PC-9 (cell line): ENCODE data around the gene LUZP2. TPM values are rescaled to one million over a fixed set of nuclear protein-coding genes. Genes with fewer than 3 reads are reported as not detected.

ENCODE experiments used
- BruUV-seq: library from RNA; stranded (reverse); fragments of 400-500 nt; replicated peaks from 2 replicates; lab custom pipeline; 2021; lab: Mats Ljungman, UMichigan
- CTCF ChIA-PET: fragments of 300-600 bp; sonication (Branson Sonifier 250); formaldehyde crosslinking; loops from one replicate; lab custom pipeline; 2022; ENCODE audit warnings: antibody characterized with exemption; lab: Charles Lee
- POLR2A ChIA-PET: fragments of 300-600 bp; sonication (Branson Sonifier 250); formaldehyde crosslinking; loops from one replicate; lab custom pipeline; 2022; ENCODE audit warnings: antibody characterized with exemption; ENCODE audit not compliant: unreplicated experiment; lab: Charles Lee
- DNase-seq, 2 experiments: peaks; one replicate each; pipeline versions ENCODE4 v3.0.0 to v3.0.0-alpha.2; 2015 to 2022; ENCODE audit warnings: mixed read lengths in 1 of 2
- H2AFZ ChIP-seq: fragments of 200-600 bp; sonication (generic); 2 replicates; pipeline ENCODE4 v1.8.1; 2017; ENCODE audit warnings: antibody characterized with exemption
- H3F3A ChIP-seq: fragments of 200-600 bp; sonication (generic); 2 replicates; pipeline ENCODE4 v1.8.1; 2017; ENCODE audit warnings: antibody characterized with exemption, mild to moderate bottlenecking, low read depth; ENCODE audit not compliant: insufficient read depth
- H3K27ac ChIP-seq: fragments of 200-600 bp; sonication (generic); 2 replicates; pipeline ENCODE4 v1.6.1; 2016; ENCODE audit warnings: mixed run types
- H3K27me3 ChIP-seq: fragments of 200-600 bp; sonication (generic); 2 replicates; pipeline ENCODE4 v1.6.1; 2016; ENCODE audit warnings: low read depth, mixed run types; ENCODE audit not compliant: insufficient read depth
- H3K36me3 ChIP-seq: fragments of 200-600 bp; sonication (generic); 2 replicates; pipeline ENCODE4 v1.6.1; 2016; ENCODE audit warnings: low read depth, mixed run types
- H3K4me1 ChIP-seq: fragments of 200-600 bp; sonication (generic); replicated peaks from 2 replicates; pipeline ENCODE4 v1.6.1; 2016; ENCODE audit warnings: mixed run types; ENCODE audit not compliant: insufficient read depth
- H3K4me2 ChIP-seq: fragments of 200-600 bp; sonication (generic); 2 replicates; pipeline ENCODE4 v1.6.1; 2017; ENCODE audit warnings: mixed run types
- H3K4me3 ChIP-seq: fragments of 200-600 bp; sonication (generic); 2 replicates; pipeline ENCODE4 v1.6.1; 2016; ENCODE audit warnings: mixed run types
- H3K79me2 ChIP-seq: fragments of 200-600 bp; sonication (generic); 2 replicates; pipeline ENCODE4 v1.6.1; 2017; ENCODE audit warnings: low read depth, mixed run types
- H3K9me2 ChIP-seq: fragments of 200-600 bp; sonication (generic); 2 replicates; pipeline ENCODE4 v1.8.1; 2017; ENCODE audit warnings: mild to moderate bottlenecking; ENCODE audit not compliant: insufficient read depth
- H3K9me3 ChIP-seq: fragments of 200-600 bp; sonication (generic); 2 replicates; pipeline ENCODE4 v1.8.1; 2016; ENCODE audit warnings: low read depth; ENCODE audit not compliant: insufficient read depth
- H4K20me1 ChIP-seq: fragments of 200-600 bp; sonication (generic); 2 replicates; pipeline ENCODE4 v1.8.1; 2017; ENCODE audit not compliant: insufficient read depth
- EZH2 ChIP-seq: fragments of 200-600 bp; sonication (generic); IDR thresholded peaks from 2 replicates; pipeline ENCODE4 v1.8.0; 2017; ENCODE audit warnings: antibody characterized with exemption, low read depth
- intact Hi-C: fragments of 100-400 bp; cut with micrococcal nuclease; formaldehyde crosslinking; loops from one replicate; pipeline ENCODE4 v1.10.0; 2022; ENCODE audit not compliant: unreplicated experiment
- total RNA-seq: library from RNA; stranded (reverse); gene quantifications from 2 replicates; pipeline ENCODE4 v1.2.3, GENCODE V29; 2021
- TF ChIP-seq, protein P1 (sequence below): fragments of 200-600 bp; sonication (generic); conservative IDR thresholded peaks from 2 replicates; pipeline ENCODE4 v1.6.1; 2017; ENCODE audit warnings: mixed run types, antibody characterized with exemption, mild to moderate bottlenecking, moderate library complexity

Gene LUZP2
- total RNA-seq, 1 experiment from 2014 or later, result 0.15 TPM

DNA sequence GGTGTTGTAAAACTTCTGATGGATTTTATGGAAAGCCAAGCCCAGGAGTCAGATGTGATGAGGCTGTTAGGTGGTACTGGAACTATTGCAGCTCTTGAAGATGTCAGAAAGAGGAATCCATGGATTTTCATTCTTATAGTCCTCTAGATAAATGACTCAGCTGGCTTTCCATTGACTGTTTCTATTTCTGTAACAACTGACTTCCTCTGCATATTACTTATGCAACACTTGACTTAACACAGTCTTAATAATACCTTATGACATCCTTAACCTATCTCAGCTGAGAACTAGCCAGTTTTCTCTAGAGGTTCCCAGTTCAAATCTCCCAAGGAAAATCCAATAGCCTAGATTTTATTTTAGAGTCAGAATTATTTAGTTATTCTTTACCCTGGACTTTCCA, 263.8 kb downstream of the LUZP2 start:
- Histone ChIP-seq H3K9me2 (no peaks in the 10 kb centered on the region), H3K27me3 (no peaks in the 10 kb centered on the region), H3K4me3 (no peak overlapping the region), H2AFZ (no peak overlapping the region), H3K79me2 (no peaks in the 10 kb centered on the region), H3K4me2 (no peak overlapping the region), H3K9me3 (no peaks in the 10 kb centered on the region), H3K36me3 (no peaks in the 10 kb centered on the region), H4K20me1 (no peaks in the 10 kb centered on the region), H3K27ac (no peak overlapping the region), H3K4me1 (peaks cover 4% of the 10 kb centered on the region; the same call in 1 of the 2 replicates), H3F3A (no peaks in the 10 kb centered on the region)
- intact Hi-C loops, result no loop called here
- ChIA-PET CTCF (no interaction called here), POLR2A (no interaction called here)
- no peak for DNase-seq
- BruUV-seq, result no TSS peak
- TF ChIP-seq, protein P1, sequence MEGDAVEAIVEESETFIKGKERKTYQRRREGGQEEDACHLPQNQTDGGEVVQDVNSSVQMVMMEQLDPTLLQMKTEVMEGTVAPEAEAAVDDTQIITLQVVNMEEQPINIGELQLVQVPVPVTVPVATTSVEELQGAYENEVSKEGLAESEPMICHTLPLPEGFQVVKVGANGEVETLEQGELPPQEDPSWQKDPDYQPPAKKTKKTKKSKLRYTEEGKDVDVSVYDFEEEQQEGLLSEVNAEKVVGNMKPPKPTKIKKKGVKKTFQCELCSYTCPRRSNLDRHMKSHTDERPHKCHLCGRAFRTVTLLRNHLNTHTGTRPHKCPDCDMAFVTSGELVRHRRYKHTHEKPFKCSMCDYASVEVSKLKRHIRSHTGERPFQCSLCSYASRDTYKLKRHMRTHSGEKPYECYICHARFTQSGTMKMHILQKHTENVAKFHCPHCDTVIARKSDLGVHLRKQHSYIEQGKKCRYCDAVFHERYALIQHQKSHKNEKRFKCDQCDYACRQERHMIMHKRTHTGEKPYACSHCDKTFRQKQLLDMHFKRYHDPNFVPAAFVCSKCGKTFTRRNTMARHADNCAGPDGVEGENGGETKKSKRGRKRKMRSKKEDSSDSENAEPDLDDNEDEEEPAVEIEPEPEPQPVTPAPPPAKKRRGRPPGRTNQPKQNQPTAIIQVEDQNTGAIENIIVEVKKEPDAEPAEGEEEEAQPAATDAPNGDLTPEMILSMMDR, result no peak
- TF ChIP-seq EZH2, result no peak

DNA sequence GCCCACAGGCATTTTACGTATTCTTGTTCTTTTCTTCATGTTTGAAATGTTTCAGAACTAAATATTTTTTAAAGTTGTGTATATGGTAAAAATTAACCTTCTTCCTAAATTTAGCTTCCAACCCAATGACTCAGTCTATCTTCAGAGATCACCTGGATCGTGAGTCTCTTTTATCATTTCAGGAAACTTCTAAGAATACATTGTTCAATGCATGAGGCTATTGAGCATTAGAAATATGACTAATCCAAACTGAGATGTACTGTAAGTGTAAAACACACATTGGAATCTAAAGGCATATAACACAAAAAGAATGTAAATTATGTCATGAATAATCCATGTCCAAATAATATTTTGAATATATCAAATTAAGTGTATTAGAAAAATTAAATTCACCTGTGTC, 265.2 kb downstream of the LUZP2 start:
- no peaks in the 10 kb centered on the region for H3K79me2 ChIP-seq
- ChIA-PET CTCF (no interaction called here), POLR2A (no interaction called here)
- no peak for DNase-seq
- no peaks in the 10 kb centered on the region for H3K27me3 ChIP-seq
- H3F3A ChIP-seq, result no peaks in the 10 kb centered on the region
- H4K20me1 ChIP-seq, result no peaks in the 10 kb centered on the region
- no peaks in the 10 kb centered on the region for H3K9me2 ChIP-seq
- H3K4me1 ChIP-seq, result no peaks in the 10 kb centered on the region
- TF ChIP-seq, protein P1, result no peak
- TF ChIP-seq EZH2, result no peak
- BruUV-seq, result no TSS peak
- no peak overlapping the region for H3K27ac ChIP-seq
- H3K4me3 ChIP-seq, result no peak overlapping the region
- H2AFZ ChIP-seq, result no peak overlapping the region
- H3K4me2 ChIP-seq, result no peak overlapping the region
- H3K9me3 ChIP-seq, result no peaks in the 10 kb centered on the region
- H3K36me3 ChIP-seq, result no peaks in the 10 kb centered on the region
- intact Hi-C loops, result no loop called here

DNA sequence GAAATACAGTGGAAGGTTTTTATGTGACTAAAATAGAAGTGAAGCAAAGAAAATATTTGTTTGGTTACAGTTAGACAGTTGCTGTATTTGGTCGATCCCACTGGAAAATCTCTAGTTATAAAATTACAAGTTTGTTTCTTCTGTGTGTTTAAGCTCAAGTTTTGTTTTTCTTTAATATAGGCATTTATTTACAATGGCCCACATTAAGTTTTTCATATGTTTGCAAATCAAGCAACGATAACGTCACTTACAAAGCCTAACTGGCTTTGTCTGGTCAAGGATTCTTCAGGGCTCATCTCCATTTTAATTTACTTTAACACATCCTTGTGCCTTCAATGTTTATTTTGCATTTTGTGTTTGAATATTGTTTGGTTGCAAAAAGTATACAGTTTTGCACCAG, 270.6 kb downstream of the LUZP2 start:
- no peaks in the 10 kb centered on the region for H3K4me1 ChIP-seq
- H3K27me3 ChIP-seq, result no peaks in the 10 kb centered on the region
- no peaks in the 10 kb centered on the region; the same call in 1 of the 2 replicates for H4K20me1 ChIP-seq
- BruUV-seq, result no TSS peak
- H2AFZ ChIP-seq, result no peak overlapping the region
- ChIA-PET POLR2A (no interaction called here), CTCF (no interaction called here)
- H3F3A ChIP-seq, result no peaks in the 10 kb centered on the region
- no peaks in the 10 kb centered on the region for H3K9me3 ChIP-seq
- no peak overlapping the region for H3K4me3 ChIP-seq
- TF ChIP-seq, protein P1, result no peak
- TF ChIP-seq EZH2, result no peak
- DNase-seq, result no peak
- no peak overlapping the region for H3K27ac ChIP-seq
- H3K4me2 ChIP-seq, result no peak overlapping the region
- H3K9me2 ChIP-seq, result no peaks in the 10 kb centered on the region
- no peaks in the 10 kb centered on the region for H3K36me3 ChIP-seq
- no peaks in the 10 kb centered on the region for H3K79me2 ChIP-seq
- intact Hi-C loops, result no loop called here
